Hematopoietic multipotent progenitor cell (in vitro differentiated cells): ENCODE measurements around the gene KCNJ13. TPM values are rescaled to one million over a fixed set of nuclear protein-coding genes. Genes with fewer than 3 reads are reported as not detected.
A peak's percentile ranks its signal among the peaks of the same experiment; 100 is the strongest.

Experiments used
- DNase-seq, 3 donors: peaks; one replicate each; pipeline ENCODE4 v3.0.0-alpha.2; 2011 to 2015; ENCODE audit warnings: low read depth in 2 of 3, low spot score in 2 of 3
- total RNA-seq: library from RNA; depleted of rRNA; stranded (reverse); fragments of >200 nt; gene quantifications from one replicate; pipeline ENCODE4 v1.2.3, GENCODE V29; 2012

Gene KCNJ13
- not detected for total RNA-seq

DNA sequence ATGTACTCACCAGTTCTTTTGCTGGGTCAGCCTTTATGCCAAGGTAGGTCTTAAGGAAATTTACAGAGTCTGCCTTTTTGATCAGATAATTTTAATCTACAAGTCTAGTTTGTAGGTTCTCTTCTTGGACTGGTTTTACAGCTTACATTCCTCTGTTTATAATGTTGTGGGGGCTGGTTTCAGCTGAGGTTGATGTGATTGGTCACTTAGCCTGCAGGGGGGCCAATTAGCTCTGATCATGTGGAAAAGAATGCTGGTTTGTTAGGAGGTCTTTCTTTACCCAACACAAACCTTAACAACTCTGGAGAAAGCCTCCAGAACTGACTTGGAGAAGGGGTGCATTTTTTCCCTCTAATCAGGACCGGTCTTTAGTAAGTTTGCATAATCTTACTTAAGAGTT, at the start of gene KCNJ13:
Gene KCNJ13 (minus strand): TSS at position 131 of the 400 bp plus-strand sequence. CDS start 5,203 bp downstream, outside the sequence.
- no peak for DNase-seq

GRCh38 chr2:232817756-232818155, 41.4 kb upstream of the KCNJ13 start:
- DNase-seq = no peak

DNA sequence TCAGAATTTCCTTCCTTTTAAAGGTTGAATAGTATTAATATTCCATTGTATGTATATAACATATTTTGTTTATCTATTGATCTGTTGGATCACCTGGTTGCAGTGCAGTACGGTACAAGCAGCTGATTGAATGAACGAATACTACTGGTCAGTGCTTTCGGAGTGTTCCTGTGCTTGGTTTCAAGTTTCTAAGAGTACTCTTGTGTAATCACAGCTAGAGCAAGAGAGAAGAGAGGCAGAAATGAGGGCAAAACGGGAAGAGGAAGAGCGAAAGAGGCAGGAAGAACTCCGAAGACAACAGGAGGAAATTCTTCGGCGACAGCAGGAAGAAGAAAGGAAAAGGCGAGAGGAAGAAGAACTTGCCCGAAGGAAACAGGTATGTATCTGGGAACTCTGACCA, 40.3 kb upstream of the KCNJ13 start:
- no peak for DNase-seq

GRCh38 chr2:232815569-232815968, 39.2 kb upstream of the KCNJ13 start:
- DNase-seq = no peak

DNA sequence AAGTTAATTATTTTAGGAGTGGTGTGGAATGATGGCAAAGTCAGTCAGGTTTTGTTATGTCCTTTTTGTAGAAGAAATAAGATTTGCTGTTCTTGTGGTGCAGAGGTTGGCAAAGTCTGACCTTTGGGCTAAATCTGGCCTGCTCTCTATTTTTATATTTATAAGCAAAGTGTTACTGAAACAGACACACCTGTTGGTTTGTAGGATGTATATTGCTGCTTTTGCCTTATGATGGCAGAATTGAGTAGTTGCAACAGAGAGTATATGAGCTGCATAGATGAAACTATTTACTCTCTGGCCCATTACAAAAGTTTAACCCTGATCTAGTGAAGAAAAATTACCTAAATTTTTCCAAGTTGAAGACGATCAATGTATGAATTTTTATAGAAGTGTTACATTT, 34.1 kb upstream of the KCNJ13 start:
- no peak for DNase-seq

DNA sequence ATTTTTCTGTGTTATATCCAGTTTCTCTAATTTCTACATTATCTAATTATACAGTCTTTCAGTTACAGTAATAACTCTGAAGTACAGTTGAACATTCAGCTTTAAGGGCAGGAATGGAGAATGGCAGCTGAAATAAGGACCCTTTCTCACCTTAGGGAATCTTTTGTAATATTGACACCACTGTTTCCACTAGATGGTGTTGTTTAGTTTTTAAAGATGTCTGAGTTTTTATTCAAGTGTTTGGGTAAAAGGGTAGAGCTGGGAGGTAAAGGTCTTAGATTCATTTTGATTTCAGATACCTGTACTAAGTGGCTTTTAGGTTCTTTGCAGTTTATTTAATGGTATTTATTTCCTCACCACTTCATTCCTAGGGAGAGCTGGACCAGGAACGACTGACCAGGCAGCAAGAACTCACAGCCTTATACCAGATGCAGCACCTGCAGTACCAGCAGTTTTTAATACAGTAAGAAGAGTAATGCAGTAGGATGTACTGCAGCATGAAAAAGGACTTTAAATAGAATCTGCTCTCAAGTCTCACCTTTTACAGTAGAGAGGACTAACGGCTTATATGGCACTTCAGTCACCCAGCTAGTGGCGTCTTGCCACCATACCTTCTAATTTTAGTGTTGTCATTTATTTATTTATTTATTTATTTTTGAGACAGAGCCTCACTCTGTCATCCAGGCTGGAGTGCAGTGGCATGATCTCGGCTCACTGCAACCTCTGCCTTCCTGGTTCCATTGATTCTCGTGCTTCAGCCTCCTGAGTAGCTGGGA, 33.2 kb upstream of the KCNJ13 start:
- peak in 1 of 3 donors; percentile 12 for DNase-seq

- peak in 1 of 3 donors; percentile 4 for DNase-seq
These were observed 25.7 kb upstream of the KCNJ13 start for GRCh38 chr2:232802091-232802490.

GRCh38 chr2:232800166-232800565, 23.8 kb upstream of the KCNJ13 start:
- no peak for DNase-seq

DNA sequence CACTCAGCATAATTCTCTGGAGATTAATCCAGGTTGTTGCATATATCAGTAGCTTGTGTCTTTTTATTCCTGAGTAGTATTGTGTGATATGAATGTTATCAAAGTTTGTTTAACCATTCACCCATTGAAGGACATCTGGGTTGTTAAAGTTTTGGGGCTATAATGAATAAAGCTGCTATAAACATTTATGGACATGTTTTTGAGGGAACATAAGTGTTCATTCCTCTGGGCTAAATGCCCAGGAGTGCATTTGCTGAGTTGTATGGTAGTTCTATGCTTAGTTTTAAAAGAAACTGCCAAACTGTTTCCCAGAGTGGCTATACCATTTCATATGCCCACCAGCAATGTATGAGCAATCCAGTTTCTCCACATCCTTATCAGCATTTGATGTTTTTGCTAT, 21.8 kb upstream of the KCNJ13 start:
- DNase-seq = no peak

DNA sequence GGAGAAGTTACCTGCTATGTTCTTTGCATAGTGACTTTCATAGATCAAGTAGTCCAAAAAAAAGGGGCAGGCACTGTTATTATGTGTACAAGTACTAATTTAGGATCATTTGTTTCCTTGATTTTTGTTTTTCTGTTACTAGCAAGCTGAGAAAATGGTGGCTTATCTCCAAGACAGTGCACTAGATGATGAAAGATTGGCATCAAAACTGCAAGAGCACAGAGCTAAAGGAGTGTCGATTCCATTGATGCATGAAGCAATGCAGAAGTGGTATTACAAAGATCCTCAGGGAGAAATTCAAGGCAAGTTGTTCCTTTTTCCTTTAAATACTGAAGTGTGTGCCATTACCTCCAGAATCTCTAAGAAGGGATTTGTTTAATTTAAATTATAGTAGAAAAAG, 19.6 kb upstream of the KCNJ13 start:
- no peak for DNase-seq

DNA sequence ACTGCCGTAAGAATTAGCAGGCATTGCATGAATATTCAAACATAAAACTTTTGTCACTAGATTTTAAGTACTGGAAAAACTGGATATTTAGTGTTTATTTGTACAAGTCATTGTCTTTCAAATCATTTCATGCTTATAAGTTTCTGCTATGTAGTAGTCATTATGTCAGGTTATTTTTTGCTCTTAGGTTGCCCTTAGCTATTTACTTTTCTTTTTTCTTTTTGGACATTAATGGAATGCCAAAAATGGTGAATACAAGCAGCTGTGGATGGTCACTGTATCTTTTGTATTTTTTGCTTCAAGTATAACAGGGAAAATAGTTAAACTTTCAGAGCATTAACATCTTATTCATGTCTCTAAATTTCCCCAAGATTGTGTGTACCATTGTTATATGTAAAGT, 18.6 kb upstream of the KCNJ13 start:
- no peak for DNase-seq

DNA sequence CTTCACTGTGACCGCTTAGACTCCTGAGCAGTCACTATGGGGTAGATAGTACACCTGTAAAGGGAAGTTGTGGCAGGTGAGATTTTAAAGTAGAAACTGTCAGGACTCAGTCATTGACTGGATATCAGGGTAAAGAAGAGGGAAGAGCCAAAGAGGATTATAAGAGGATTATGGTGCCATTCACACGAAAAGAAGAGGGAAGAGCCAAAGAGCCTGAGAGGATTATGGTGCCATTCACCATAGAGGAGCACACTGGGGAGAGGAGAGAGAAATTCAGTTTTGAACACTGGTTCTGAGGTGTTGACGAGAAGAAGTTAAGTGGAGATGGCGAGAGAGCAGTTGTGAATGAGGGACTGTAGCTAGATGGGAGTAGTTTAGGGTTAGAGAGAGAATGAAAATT, 16.9 kb upstream of the KCNJ13 start:
- DNase-seq = no peak

DNA sequence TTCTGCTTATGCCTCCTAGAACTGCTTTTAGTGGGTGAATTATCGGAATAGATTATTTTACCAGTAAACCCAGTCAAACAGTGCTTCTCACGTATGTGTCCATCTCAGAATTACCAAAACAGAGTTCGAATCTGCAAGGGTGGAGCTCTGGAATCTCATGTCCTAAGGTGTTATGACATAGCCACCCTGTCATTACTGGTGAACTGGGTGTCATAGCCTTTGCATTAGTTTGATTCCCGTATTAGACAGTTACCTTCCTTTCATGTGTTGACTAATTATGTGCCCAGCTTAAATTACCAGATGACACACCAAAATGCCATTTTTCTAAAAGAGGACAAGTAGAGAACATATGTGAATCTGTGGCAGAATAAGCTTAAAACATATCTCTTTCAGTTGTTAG, 15.2 kb upstream of the KCNJ13 start:
- no peak for DNase-seq

DNA sequence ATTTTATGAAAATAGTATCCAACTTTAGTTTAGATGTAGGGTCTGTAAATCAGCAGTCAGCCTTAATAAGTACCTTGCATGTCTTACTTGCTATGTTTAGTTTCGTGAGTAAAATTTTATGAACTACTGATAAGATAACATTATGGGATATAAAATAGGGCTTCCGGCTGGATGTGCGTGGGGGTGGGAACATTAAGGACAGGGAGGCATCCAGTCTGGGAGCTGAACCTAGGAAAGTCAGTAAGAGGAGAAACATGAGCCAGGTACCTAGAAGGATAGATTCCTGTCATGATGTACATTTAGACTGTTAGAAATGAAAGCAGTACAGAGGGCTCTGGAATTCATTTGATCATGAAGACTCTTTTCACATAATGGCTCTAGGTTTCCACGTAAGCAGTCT, 12.7 kb upstream of the KCNJ13 start:
- no peak for DNase-seq

GRCh38 chr2:232787806-232788205, 11.4 kb upstream of the KCNJ13 start:
- no peak for DNase-seq

GRCh38 chr2:232783278-232783677, 6.9 kb upstream of the KCNJ13 start:
- no peak for DNase-seq

DNA sequence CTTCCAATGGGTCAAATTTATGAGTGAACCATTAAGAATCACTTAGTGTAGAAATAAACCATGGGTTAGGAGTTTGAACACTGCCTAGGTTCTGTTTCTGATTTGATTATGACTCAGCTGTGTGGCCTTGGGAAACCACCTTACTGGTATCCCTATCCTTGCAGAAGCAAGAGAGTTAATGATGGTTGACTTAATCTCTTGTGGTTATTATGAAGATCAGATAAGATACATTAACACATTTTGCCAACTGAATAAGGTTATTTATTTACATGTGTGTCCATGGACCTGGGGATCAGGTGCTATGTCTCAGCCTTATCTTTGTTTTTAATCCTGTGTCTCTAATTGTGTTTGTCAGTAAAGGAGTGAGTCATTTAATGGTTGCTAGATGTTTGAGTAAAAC, 5.4 kb upstream of the KCNJ13 start:
- peak in 2 of 3 donors; percentile 31 to 36 for DNase-seq

- DNase-seq = no peak
These were observed 3.6 kb upstream of the KCNJ13 start for GRCh38 chr2:232779934-232780333.

DNA sequence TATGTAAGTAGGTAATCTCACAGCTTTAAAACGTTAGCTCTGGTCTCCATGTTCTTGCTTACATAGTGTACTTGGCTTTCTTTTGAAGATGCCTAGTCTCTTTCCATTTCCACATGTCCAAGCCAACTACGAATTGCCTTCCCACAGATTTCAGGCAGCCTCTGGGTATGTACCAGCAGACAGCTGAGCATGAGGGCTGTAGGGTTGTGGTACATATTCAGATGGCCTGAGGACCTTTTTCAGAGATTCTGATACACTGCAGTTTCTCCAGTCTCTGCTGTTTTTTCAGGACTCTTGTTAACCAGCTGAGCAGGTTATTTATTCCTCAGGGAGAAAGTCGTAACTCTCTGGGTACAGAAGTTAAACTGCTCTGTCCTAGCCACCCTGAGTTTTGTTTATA, 3.1 kb upstream of the KCNJ13 start:
- no peak for DNase-seq

GRCh38 chr2:232777276-232777675, 911 bp upstream of the KCNJ13 start:
- no peak for DNase-seq

DNA sequence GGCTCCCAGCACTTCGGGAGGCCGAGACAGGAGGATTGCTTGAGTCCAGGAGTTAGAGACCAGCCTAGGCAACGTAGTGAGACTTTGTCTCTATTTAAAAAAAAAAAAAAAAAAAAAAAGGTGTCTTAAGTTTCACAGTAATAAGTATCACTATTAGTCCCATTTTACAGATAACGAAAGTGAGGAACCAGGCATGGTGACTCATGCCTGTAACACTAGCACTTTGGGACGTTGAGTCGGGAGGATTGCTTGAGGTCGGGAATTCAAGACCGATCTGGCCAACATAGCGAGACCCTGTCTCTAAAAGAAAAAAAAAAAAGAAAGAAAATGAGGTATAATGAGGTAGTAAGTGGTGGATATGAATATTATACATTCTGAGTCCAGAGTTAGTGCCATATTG, 2.5 kb downstream of the KCNJ13 start:
- DNase-seq = no peak

DNA sequence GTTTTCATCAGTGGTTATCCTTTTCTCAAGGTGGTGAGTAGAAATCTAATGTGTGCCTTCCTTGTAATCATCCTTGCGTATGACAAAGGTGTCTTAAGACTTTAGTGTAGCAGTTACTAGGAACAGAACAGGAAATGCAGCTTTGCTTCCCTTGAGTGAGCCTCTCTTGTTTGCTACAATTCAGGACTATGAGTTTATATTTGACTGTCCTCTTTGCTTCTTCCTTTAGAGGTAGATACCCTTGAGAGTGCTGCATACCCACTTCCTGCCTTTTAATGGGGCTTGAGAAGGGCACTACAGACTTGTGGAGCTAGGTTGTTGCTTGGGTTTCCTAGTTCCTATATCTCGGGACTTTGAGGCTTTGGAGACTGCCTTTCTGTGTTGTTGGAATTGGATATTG, 3.8 kb downstream of the KCNJ13 start:
- no peak for DNase-seq

DNA sequence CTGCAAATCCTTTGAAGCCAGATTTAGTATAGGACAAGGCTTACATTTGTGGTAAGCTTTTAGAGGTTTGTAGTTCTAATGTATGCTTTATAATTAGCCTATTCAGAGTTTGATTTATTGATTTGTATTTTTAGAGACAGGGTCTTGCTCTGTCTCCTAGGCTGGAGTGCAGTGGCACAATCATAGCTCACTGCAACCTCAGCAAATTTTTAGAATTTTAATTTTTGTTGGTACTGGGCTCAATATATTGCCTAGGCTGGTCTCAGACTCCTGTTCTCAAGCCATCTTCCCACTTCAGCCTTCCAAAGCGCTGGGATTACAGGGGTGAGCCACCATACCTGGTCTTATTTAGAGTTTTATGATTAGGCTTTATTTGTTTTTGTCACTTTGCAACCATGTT, 4.5 kb downstream of the KCNJ13 start:
- no peak for DNase-seq
